Central memory CD8-positive, alpha-beta T cell (primary cell): ENCODE measurements around the gene ZNF600.
"Not testable (repeated sequence)": the region's sequence is repeated elsewhere in the genome, so short reads cannot be mapped to it uniquely, and the experiment has no call there.

Experiments used
- ATAC-seq: fragments of 150-1000 bp; cut with Tn5 transposase; replicated peaks from 2 replicates; pipeline ENCODE4 v1.10.0; 2022; ENCODE audit warnings: mild to moderate bottlenecking, moderate FRiP score, moderate number of reproducible peaks; ENCODE audit not compliant: poor library complexity, severe bottlenecking; ENCODE audit errors: extremely low read depth
- DNase-seq, 2 donors: peaks; one replicate each; pipeline ENCODE4 v3.0.0; 2021; ENCODE audit warnings: low spot score in 2 of 2
- H3K27ac Mint-ChIP-seq: one replicate; pipeline ENCODE4 v1.8.0; 2022; ENCODE audit warnings: low read depth, mild to moderate bottlenecking, moderate library complexity, mixed read lengths
- H3K27me3 Mint-ChIP-seq: one replicate; pipeline ENCODE4 v1.8.0; 2022; ENCODE audit warnings: mixed read lengths
- H3K36me3 Mint-ChIP-seq: one replicate; pipeline ENCODE4 v1.8.0; 2022; ENCODE audit warnings: mild to moderate bottlenecking, moderate library complexity, mixed read lengths; ENCODE audit not compliant: insufficient read depth
- H3K4me1 Mint-ChIP-seq: one replicate; pipeline ENCODE4 v1.8.0; 2022; ENCODE audit warnings: mixed read lengths
- H3K4me3 Mint-ChIP-seq: one replicate; pipeline ENCODE4 v1.8.0; 2022; ENCODE audit warnings: mild to moderate bottlenecking, moderate library complexity, mixed read lengths
- H3K9me3 Mint-ChIP-seq: one replicate; pipeline ENCODE4 v1.8.0; 2022; ENCODE audit warnings: mixed read lengths

ZNF600 gene

GRCh38 chr19:52786464-52787354 is at the start of gene ZNF600:
ZNF600 (minus strand) TSS chr19:52786791; CDS start chr19:52778888, 7,903 bp downstream.
- peaks cover 13% of the 10 kb centered on the region for H3K36me3 Mint-ChIP-seq
- H3K4me1 Mint-ChIP-seq, result peaks cover 39% of the 10 kb centered on the region
- ATAC-seq, result peak; percentile 93
- peak; percentile 56 to 73 for DNase-seq
- H3K27me3 Mint-ChIP-seq, H3K9me3 Mint-ChIP-seq: not testable (repeated sequence)
- H3K27ac Mint-ChIP-seq, result peak within 1 kb of the TSS; percentile 84
- H3K4me3 Mint-ChIP-seq, result peak within 1 kb of the TSS; percentile 69

GRCh38 chr19:52834289-52834688 is 47.7 kb upstream of the ZNF600 start:
- H3K9me3 Mint-ChIP-seq, result peaks cover 19% of the 10 kb centered on the region
- not testable (repeated sequence) for H3K27me3 Mint-ChIP-seq, H3K36me3 Mint-ChIP-seq, H3K4me1 Mint-ChIP-seq, H3K4me3 Mint-ChIP-seq, DNase-seq, ATAC-seq
- peak overlapping the region; percentile 91 for H3K27ac Mint-ChIP-seq

GRCh38 chr19:52833541-52833940 is 47.0 kb upstream of the ZNF600 start:
- Mint-ChIP-seq H3K4me3 (peak overlapping the region; percentile 43), H3K27ac (peak overlapping the region; percentile 91), H3K9me3 (peaks cover 19% of the 10 kb centered on the region)
- DNase-seq, result peak in 1 of 2 donors; percentile 12
- not testable (repeated sequence) for H3K27me3 Mint-ChIP-seq, H3K36me3 Mint-ChIP-seq, H3K4me1 Mint-ChIP-seq
- peak; percentile 84 for ATAC-seq

GRCh38 chr19:52829866-52830265 is 43.3 kb upstream of the ZNF600 start:
- not testable (repeated sequence) for H3K4me3 Mint-ChIP-seq

GRCh38 chr19:52825765-52826164 is 39.2 kb upstream of the ZNF600 start:
- H3K9me3 Mint-ChIP-seq, result no peaks in the 10 kb centered on the region
- ATAC-seq, result no peak
- H3K27me3 Mint-ChIP-seq, result no peaks in the 10 kb centered on the region
- no peak for DNase-seq
- H3K4me1 Mint-ChIP-seq, result peaks cover 3% of the 10 kb centered on the region
- H3K36me3 Mint-ChIP-seq, result peaks cover 4% of the 10 kb centered on the region
- no peak overlapping the region for H3K27ac Mint-ChIP-seq
- no peak overlapping the region for H3K4me3 Mint-ChIP-seq

More at GRCh38 chr19:52829866-52830265, 43.3 kb upstream of the ZNF600 start:
- not testable (repeated sequence) for H3K9me3 Mint-ChIP-seq, ATAC-seq, DNase-seq, H3K36me3 Mint-ChIP-seq, H3K27ac Mint-ChIP-seq, H3K27me3 Mint-ChIP-seq, H3K4me1 Mint-ChIP-seq

GRCh38 chr19:52823676-52824075 is 37.1 kb upstream of the ZNF600 start:
- no peak for ATAC-seq
- no peaks in the 10 kb centered on the region for H3K9me3 Mint-ChIP-seq

GRCh38 chr19:52821204-52821960 is 34.8 kb upstream of the ZNF600 start, which contains the start of gene ZNF28:
ZNF28 (minus strand) TSS chr19:52821633; CDS start chr19:52817958, 3,675 bp downstream.
- H3K9me3 Mint-ChIP-seq, H3K27me3 Mint-ChIP-seq: not testable (repeated sequence)
- ATAC-seq (peak; percentile 99), DNase-seq (peak; percentile 36 to 46)
- H3K36me3 Mint-ChIP-seq, result peaks cover 22% of the 10 kb centered on the region
- peaks cover 25% of the 10 kb centered on the region for H3K4me1 Mint-ChIP-seq
- H3K4me3 Mint-ChIP-seq, result peak within 1 kb of the TSS; percentile 86
- peak within 1 kb of the TSS; percentile 94 for H3K27ac Mint-ChIP-seq

More at GRCh38 chr19:52823676-52824075, 37.1 kb upstream of the ZNF600 start:
- Mint-ChIP-seq H3K27ac (no peak overlapping the region), H3K36me3 (peaks cover 7% of the 10 kb centered on the region), H3K27me3 (no peaks in the 10 kb centered on the region), H3K4me1 (peaks cover 14% of the 10 kb centered on the region), H3K4me3 (no peak overlapping the region)
- no peak for DNase-seq

GRCh38 chr19:52820472-52821203 is 34.0 kb upstream of the ZNF600 start:
- not testable (repeated sequence) for DNase-seq, H3K27me3 Mint-ChIP-seq, H3K9me3 Mint-ChIP-seq
- ATAC-seq, result peak; percentile 35
- Mint-ChIP-seq H3K4me3 (peak overlapping the region; percentile 86), H3K27ac (peak overlapping the region; percentile 94), H3K4me1 (peaks cover 25% of the 10 kb centered on the region), H3K36me3 (peaks cover 24% of the 10 kb centered on the region)

- DNase-seq (no peak), ATAC-seq (no peak)
- Mint-ChIP-seq H3K36me3 (peaks cover 21% of the 10 kb centered on the region), H3K27ac (no peak overlapping the region), H3K9me3 (peaks cover 4% of the 10 kb centered on the region), H3K4me1 (no peaks in the 10 kb centered on the region), H3K27me3 (no peaks in the 10 kb centered on the region), H3K4me3 (no peak overlapping the region)
Observed at GRCh38 chr19:52809801-52810200, 23.2 kb upstream of the ZNF600 start.

- ATAC-seq, DNase-seq, H3K27me3 Mint-ChIP-seq, H3K4me3 Mint-ChIP-seq, H3K4me1 Mint-ChIP-seq, H3K27ac Mint-ChIP-seq: not testable (repeated sequence)
- Mint-ChIP-seq H3K9me3 (peaks cover 20% of the 10 kb centered on the region), H3K36me3 (peaks cover 28% of the 10 kb centered on the region)
Observed at GRCh38 chr19:52799950-52800640, 13.5 kb upstream of the ZNF600 start.

- Mint-ChIP-seq H3K9me3 (peaks cover 12% of the 10 kb centered on the region), H3K27me3 (no peaks in the 10 kb centered on the region), H3K4me3 (peak overlapping the region; percentile 2)
Observed at GRCh38 chr19:52789440-52789839, 2.8 kb upstream of the ZNF600 start.

GRCh38 chr19:52786078-52786463 is 520 bp downstream of the ZNF600 start:
- no peaks in the 10 kb centered on the region for H3K9me3 Mint-ChIP-seq
- no peak for ATAC-seq
- peaks cover 39% of the 10 kb centered on the region for H3K4me1 Mint-ChIP-seq
- H3K4me3 Mint-ChIP-seq, result peak overlapping the region; percentile 69
- H3K27ac Mint-ChIP-seq, result peak overlapping the region; percentile 84
- peaks cover 13% of the 10 kb centered on the region for H3K36me3 Mint-ChIP-seq
- no peaks in the 10 kb centered on the region for H3K27me3 Mint-ChIP-seq
- DNase-seq, result no peak

More at GRCh38 chr19:52789440-52789839, 2.8 kb upstream of the ZNF600 start:
- Mint-ChIP-seq H3K36me3 (peaks cover 7% of the 10 kb centered on the region), H3K27ac (no peak overlapping the region), H3K4me1 (peaks cover 23% of the 10 kb centered on the region)
- ATAC-seq, result no peak
- no peak for DNase-seq
